Purkinje cell (primary cell): ENCODE measurements around the gene ERICH4. TPM values are rescaled to one million over a fixed set of nuclear protein-coding genes. Genes with fewer than 3 reads are reported as not detected.

ENCODE experiments used
- polyA plus RNA-seq: library from polyadenylated mRNA; unstranded; fragments of >200 nt; fragmentation: Nextera tagmentation; gene quantifications from 2 replicates; pipeline ENCODE4 v1.2.1, GENCODE V29; 2014

Gene ERICH4, protein sequence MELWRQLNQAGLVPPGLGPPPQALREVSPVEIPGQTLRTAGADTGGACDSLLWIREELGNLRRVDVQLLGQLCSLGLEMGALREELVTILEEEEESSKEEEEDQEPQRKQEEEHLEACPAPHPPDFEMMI
- polyA plus RNA-seq: not detected in 2 replicates

DNA sequence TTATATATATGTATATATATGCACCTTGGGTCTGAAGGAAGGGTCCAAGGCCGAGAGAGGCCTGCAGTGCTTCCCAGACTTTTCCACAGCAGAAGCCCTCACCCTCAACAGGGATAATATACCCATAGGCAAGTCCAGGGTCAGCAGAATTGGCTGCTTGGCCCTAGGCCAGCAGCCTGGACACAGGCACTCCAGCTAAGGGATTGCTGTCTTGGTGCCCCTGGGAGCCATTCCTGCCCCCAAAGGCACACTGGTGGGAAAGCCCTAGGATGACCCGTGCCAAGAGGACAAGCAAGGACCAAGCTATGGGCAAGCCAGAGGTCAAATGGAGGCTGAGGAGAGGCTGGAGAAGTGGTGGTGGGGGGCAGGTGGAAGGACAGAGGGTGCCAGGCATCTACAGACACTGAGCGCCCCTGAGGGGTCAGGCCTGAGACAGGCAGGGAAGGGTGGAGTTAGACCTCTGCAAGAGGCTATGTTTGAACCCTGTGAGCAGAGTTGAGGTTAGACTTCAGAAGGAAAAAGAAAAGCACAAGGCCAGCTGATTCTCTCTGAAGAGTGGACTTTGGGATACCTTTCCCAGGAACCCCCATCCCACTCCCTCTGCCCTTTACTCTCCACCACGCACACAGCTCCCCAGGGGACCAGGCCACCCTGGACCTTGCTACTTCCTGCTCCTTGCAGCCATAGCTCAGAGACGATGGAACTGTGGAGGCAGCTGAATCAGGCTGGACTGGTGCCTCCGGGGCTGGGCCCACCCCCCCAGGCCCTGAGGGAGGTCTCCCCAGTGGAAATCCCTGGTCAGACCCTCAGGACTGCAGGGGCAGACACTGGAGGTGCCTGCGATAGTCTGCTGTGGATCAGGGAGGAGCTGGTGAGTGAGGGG, at the start of gene ERICH4:
TSS of gene ERICH4 (plus strand) at position 684 of the 883 bp plus-strand sequence. CDS start at position 698, 14 bp downstream.

DNA sequence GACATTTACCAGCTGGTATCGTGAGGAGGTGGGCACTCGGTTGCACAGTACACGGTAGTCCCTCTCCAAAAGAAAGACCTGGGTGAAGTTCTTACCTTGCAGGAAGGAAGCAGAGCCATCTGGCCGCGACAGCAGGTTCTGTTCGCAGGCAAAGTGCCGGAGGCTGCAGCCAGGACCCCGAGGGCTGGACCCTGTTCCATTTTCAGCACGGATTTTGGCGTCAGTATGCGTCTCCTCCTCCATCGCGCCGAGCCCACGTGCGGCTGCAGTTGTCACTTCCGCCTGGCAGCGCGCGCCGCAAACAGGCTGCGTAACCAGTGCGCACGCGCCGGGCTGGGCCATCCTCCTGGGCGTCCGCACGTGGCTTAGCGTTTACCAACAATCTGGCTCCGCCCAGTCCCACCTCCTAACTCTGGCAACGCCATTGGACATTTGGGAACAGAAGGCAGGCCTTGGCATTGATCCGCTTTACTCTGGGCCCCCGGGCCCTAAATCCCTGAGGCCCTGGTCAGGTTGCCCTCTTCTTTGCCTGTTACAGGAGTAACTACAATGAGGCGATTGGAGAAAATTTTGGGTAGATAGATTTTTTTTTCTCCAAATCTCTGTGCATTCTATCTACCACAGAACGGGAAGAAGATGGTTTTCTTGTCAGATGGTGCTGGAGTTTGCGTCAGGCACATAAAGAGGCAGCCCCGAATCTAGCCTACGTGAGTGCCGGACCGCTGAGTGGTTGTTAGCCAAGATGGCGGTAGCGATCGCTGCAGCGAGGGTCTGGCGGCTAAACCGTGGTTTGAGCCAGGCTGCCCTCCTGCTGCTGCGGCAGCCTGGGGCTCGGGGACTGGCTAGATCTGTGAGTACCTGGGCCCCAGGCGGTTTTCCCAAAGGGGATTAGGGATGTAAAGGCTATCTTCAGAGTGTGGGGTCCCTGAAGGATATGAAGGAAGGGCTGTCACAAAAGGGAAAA, 45.6 kb upstream of the ERICH4 start, which contains the start of the genes BCKDHA and EXOSC5:
TSS of gene BCKDHA (plus strand) at position 733 of the 964 bp plus-strand sequence. CDS start at position 743, 10 bp downstream.
TSS of gene EXOSC5 (minus strand) at position 274 of the 964 bp plus-strand sequence. CDS start at position 243, 31 bp downstream.

DNA sequence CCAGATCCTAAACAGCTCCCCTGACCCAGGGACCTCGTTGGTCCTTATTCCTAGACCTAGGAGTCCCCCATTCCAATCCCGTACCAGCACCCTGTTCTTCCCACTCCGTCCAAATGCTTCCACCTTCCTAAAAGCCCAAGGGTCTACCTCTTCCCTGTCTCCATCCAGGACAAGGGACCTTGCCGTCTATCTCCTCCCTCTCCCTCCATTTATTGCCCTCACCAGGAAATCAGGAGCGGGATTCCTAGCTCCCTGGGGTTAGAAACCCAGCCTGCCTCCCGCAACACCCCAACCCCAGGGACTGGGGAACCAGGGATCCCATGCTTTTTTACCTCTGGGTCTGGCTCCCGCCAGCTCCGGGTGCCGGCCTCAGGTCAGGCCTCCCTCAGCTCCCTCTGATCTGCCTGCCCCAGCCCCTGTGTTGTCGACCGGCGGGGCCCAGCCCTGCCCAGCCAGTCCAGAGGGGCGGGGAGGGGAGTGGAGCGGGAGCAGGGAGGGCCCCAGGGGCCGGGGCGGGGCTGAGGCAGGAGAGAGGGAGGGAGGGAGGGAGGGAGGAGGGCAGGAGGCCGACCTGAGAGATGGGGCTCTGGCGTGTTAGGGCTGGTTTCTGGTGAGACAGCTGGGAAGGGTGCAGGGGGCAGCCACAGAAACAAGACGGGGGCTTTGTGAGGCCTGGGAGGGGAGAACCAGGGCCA, 15.9 kb upstream of the ERICH4 start, which contains the start of gene B3GNT8:
TSS of gene B3GNT8 (minus strand) at position 423 of the 695 bp plus-strand sequence. CDS start 596 bp downstream, outside the sequence.

DNA sequence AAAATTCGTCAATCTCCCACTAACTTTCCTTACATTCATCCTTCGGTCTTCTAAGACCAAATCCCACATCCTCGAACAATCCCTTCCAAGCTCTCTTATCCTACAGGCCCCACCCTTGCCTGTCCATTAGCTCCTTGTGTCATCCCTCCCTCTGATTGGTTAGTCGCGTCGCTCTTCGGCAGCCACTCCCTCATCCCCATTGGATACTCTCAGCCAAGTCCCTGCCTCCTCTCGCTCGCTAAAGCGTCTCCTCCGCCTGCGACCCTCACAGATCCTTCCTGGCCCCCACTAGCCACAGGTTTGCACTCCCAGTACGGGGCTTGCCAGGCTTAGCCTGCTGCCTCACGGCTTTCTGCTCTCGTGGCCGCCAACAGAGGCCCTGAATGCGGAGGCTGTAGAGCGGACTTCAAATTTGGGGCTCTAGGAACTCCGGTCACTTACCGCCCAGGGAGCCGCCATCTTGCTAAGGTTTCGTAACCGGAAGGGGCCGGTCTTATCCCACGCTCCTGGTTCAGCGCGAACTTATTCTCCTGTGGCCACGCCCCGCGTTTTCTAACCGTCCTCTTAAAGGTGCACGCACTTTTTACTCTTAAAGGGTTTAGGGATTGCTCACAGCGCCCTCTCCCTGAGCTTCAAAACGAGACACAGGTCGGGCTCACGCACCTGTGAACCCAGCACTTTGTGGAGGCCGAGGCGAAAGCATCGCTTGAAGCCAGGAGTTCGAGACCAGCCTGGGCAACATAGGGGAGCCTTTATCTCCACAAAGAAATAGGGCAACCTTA, 3.3 kb upstream of the ERICH4 start, which contains the start of gene DMAC2:
TSS of gene DMAC2 (minus strand) at position 472 of the 782 bp plus-strand sequence. CDS start at position 459, 13 bp downstream.

Other genes with a start within 250 kb of the ERICH4 start
- gene CYP2S1, start 249.9 kb upstream of the ERICH4 start, polyA plus RNA-seq: 0.14 and 0.34 TPM in 2 replicates
- gene AXL, start 223.9 kb upstream of the ERICH4 start, polyA plus RNA-seq: 2.5 and 3.9 TPM in 2 replicates
- 14.1 and 15.2 TPM in 2 replicates for gene HNRNPUL1, start 178.8 kb upstream of the ERICH4 start, polyA plus RNA-seq
- gene CCDC97, start 133.0 kb upstream of the ERICH4 start, polyA plus RNA-seq: 1.5 and 3.9 TPM in 2 replicates
- gene TGFB1, start 89.2 kb upstream of the ERICH4 start, polyA plus RNA-seq: not detected in 2 replicates
- gene B9D2, start 79.0 kb upstream of the ERICH4 start, polyA plus RNA-seq: 5.1 and 6.7 TPM in 2 replicates
- gene TMEM91, start 66.6 kb upstream of the ERICH4 start, polyA plus RNA-seq: 0.43 and 3.3 TPM in 2 replicates
- gene EXOSC5, start 45.8 kb upstream of the ERICH4 start, polyA plus RNA-seq: 27.9 and 29.3 TPM in 2 replicates
- gene BCKDHA, start 45.3 kb upstream of the ERICH4 start, polyA plus RNA-seq: 9.6 and 20.9 TPM in 2 replicates
- not detected in 2 replicates for gene B3GNT8, start 15.8 kb upstream of the ERICH4 start, polyA plus RNA-seq
- gene DMAC2, start 3.2 kb upstream of the ERICH4 start, polyA plus RNA-seq: 14.9 and 20.5 TPM in 2 replicates
- gene CEACAM21, start 133.0 kb downstream of the ERICH4 start, polyA plus RNA-seq: not detected in 2 replicates
- gene CEACAM4, start 183.9 kb downstream of the ERICH4 start, polyA plus RNA-seq: not detected in 2 replicates
- 2.4 TPM in 1 of 2 replicates, not detected in the other for gene CEACAM7, start 245.1 kb downstream of the ERICH4 start, polyA plus RNA-seq